Measurements from ENCODE around the gene SSH2. TPM values are rescaled to one million over a fixed set of nuclear protein-coding genes. Genes with fewer than 3 reads are reported as not detected.

The SSH2 gene
- total RNA-seq, 2 donors from 2014 or later = 28.1 to 28.2 TPM

- Histone ChIP-seq H3K4me1 (no peaks in the 10 kb centered on the region), H3K36me3 (no peaks in the 10 kb centered on the region), H3K9ac (ENCODE audit: low read depth in 2 of 2, low read length in 2 of 2) (no peak overlapping the region), H3K27me3 (no peaks in the 10 kb centered on the region), H3K4me3 (no peak overlapping the region), H3K27ac (no peak overlapping the region), H3K9me3 (no peaks in the 10 kb centered on the region)
- TF ChIP-seq, protein P1, sequence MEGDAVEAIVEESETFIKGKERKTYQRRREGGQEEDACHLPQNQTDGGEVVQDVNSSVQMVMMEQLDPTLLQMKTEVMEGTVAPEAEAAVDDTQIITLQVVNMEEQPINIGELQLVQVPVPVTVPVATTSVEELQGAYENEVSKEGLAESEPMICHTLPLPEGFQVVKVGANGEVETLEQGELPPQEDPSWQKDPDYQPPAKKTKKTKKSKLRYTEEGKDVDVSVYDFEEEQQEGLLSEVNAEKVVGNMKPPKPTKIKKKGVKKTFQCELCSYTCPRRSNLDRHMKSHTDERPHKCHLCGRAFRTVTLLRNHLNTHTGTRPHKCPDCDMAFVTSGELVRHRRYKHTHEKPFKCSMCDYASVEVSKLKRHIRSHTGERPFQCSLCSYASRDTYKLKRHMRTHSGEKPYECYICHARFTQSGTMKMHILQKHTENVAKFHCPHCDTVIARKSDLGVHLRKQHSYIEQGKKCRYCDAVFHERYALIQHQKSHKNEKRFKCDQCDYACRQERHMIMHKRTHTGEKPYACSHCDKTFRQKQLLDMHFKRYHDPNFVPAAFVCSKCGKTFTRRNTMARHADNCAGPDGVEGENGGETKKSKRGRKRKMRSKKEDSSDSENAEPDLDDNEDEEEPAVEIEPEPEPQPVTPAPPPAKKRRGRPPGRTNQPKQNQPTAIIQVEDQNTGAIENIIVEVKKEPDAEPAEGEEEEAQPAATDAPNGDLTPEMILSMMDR (IDR thresholded peaks at IDR 0.05) = no peak
- no peak for DNase-seq
- intact Hi-C loops (cut with DNase I) = no loop called here
Observed at GRCh38 chr17:29716566-29716965, 213.5 kb downstream of the SSH2 start.

- no peaks in the 10 kb centered on the region for H3K9me3 ChIP-seq
- intact Hi-C loops (cut with DNase I) = no loop called here
- H3K4me3 ChIP-seq = no peak overlapping the region
- no peaks in the 10 kb centered on the region for H3K27me3 ChIP-seq
- H3K36me3 ChIP-seq = no peaks in the 10 kb centered on the region
- TF ChIP-seq, protein P1 (IDR thresholded peaks at IDR 0.05) = no peak
- H3K9ac ChIP-seq (ENCODE audit: low read depth in 2 of 2, low read length in 2 of 2) = no peak overlapping the region
- H3K4me1 ChIP-seq = no peaks in the 10 kb centered on the region
- H3K27ac ChIP-seq = no peak overlapping the region
- no peak for DNase-seq
Observed at GRCh38 chr17:29715680-29716079, 214.3 kb downstream of the SSH2 start.

- Histone ChIP-seq H3K36me3 (no peaks in the 10 kb centered on the region), H3K27me3 (no peaks in the 10 kb centered on the region), H3K4me3 (no peak overlapping the region), H3K9me3 (no peaks in the 10 kb centered on the region), H3K9ac (ENCODE audit: low read depth in 2 of 2, low read length in 2 of 2) (no peak overlapping the region), H3K4me1 (no peaks in the 10 kb centered on the region), H3K27ac (no peak overlapping the region)
- intact Hi-C loops (cut with DNase I) = no loop called here
- TF ChIP-seq, protein P1 (IDR thresholded peaks at IDR 0.05) = no peak
- DNase-seq = no peak
Observed at GRCh38 chr17:29714146-29714545, 215.9 kb downstream of the SSH2 start.

DNA sequence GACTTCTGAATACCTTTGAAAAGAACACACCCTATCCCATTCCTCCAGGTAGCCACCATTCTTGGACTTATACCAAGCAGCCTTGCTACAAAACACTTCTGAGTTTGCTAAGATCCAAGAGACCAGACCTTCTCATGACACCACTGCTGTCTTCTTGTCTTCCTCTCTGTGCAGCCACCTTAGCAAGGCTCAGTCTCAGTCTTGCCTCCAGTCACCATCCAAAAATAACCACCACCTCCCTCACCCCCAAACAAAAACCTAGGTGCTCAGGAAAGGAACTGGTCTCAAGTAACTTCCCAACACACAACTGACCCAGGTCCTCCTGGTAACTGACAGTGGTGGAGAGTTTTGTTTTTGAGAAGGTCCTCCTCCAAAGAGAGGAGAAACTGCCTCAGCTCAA, 216.4 kb downstream of the SSH2 start:
- no peaks in the 10 kb centered on the region for H3K9me3 ChIP-seq
- no peaks in the 10 kb centered on the region for H3K36me3 ChIP-seq
- TF ChIP-seq, protein P1 (IDR thresholded peaks at IDR 0.05) = no peak
- H3K4me3 ChIP-seq = no peak overlapping the region
- no peak overlapping the region for H3K27ac ChIP-seq
- intact Hi-C loops (cut with DNase I) = no loop called here
- H3K27me3 ChIP-seq = no peaks in the 10 kb centered on the region
- H3K9ac ChIP-seq (ENCODE audit: low read depth in 2 of 2, low read length in 2 of 2) = no peak overlapping the region
- DNase-seq = no peak
- no peaks in the 10 kb centered on the region for H3K4me1 ChIP-seq

- H3K4me3 ChIP-seq = no peak overlapping the region
- TF ChIP-seq, protein P1 (IDR thresholded peaks at IDR 0.05) = no peak
- H3K9me3 ChIP-seq = no peaks in the 10 kb centered on the region
- no peaks in the 10 kb centered on the region for H3K36me3 ChIP-seq
- no peaks in the 10 kb centered on the region for H3K4me1 ChIP-seq
- H3K9ac ChIP-seq (ENCODE audit: low read depth in 2 of 2, low read length in 2 of 2) = no peak overlapping the region
- intact Hi-C loops (cut with DNase I) = no loop called here
- no peak overlapping the region for H3K27ac ChIP-seq
- no peak for DNase-seq
- H3K27me3 ChIP-seq = no peaks in the 10 kb centered on the region
Observed at GRCh38 chr17:29711588-29712385, 218.2 kb downstream of the SSH2 start.
